HCT116 (cell line): Measurements from ENCODE around the gene LURAP1L. TPM values are rescaled to one million over a fixed set of nuclear protein-coding genes. Genes with fewer than 3 reads are reported as not detected.

Experiments
- ATAC-seq: fragments of 200-7000 bp; cut with Tn5 transposase; 2 replicates; pipeline ENCODE4 v1.9.1; 2020; ENCODE audit warnings: mild to moderate bottlenecking, moderate library complexity
- BruUV-seq: library from RNA; stranded (reverse); fragments of 400-500 nt; replicated peaks from 2 replicates; lab custom pipeline; 2021; lab: Mats Ljungman, UMichigan
- CTCF ChIA-PET: fragments of 300-600 bp; sonication (Branson Sonifier 250); formaldehyde crosslinking; loops from one replicate; lab custom pipeline; 2021; ENCODE audit warnings: antibody characterized with exemption; lab: Charles Lee
- POLR2A ChIA-PET: fragments of 300-600, 350-600 bp; sonication (Branson Sonifier 250); formaldehyde crosslinking; loops from one replicate; lab custom pipeline; 2021; ENCODE audit warnings: antibody characterized with exemption; lab: Charles Lee
- RAD21 ChIA-PET, 2 experiments: fragments of 300-600 bp; sonication (Branson Sonifier 250); formaldehyde crosslinking; loops; one replicate each; lab custom pipeline; 2023; ENCODE audit warnings: low total read pairs in 2 of 2; ENCODE audit not compliant: uncharacterized antibody in 2 of 2, unreplicated experiment in 2 of 2, low non-redundant PET in 1 of 2; lab: Charles Lee
- DNase-seq: peaks from one replicate; pipeline ENCODE4 v3.0.0-alpha.2; 2010; ENCODE audit warnings: low read depth, low spot score
- H2AFZ ChIP-seq: fragments of 200-600 bp; shearing (Covaris generic), sonication (generic); 2 replicates; pipeline ENCODE4 v1.6.1; 2017; ENCODE audit warnings: low read depth, mixed run types, mixed read lengths, antibody characterized with exemption, low read length; ENCODE audit not compliant: poor library complexity, severe bottlenecking
- H3K27ac ChIP-seq: 2 replicates; pipeline ENCODE4 v1.5.1; 2012; ENCODE audit warnings: low read depth, low read length
- H3K27me3 ChIP-seq: fragments of 200-600 bp; sonication (generic); 2 replicates; pipeline ENCODE4 v1.6.1; 2016; ENCODE audit warnings: mixed run types, low read length, mixed read lengths; ENCODE audit not compliant: insufficient read depth
- H3K36me3 ChIP-seq, 2 experiments: fragments of 200-500 bp in 1 of 2; fragments of 200-600 bp in 1 of 2; sonication (Bioruptor generic) in 1 of 2; sonication (generic) in 1 of 2; 2 replicates each; pipeline versions ENCODE4 v1.5.1 to v1.6.1; 2014 to 2016; ENCODE audit warnings: low read length in 2 of 2, inconsistent platforms in 1 of 2, mixed read lengths in 1 of 2, mixed run types in 1 of 2; ENCODE audit not compliant: insufficient read depth in 2 of 2, control insufficient read depth in 1 of 2
- H3K4me1 ChIP-seq, 2 experiments: fragments of 200-600 bp in 1 of 2; sonication (generic) in 1 of 2; 2 replicates each; pipeline versions ENCODE4 v1.5.1 to v1.6.1; 2012 to 2017; ENCODE audit warnings: low read length in 2 of 2, inconsistent platforms in 1 of 2, mild to moderate bottlenecking in 1 of 2, mixed read lengths in 1 of 2, mixed run types in 1 of 2, moderate library complexity in 1 of 2; ENCODE audit not compliant: insufficient read depth in 2 of 2, control insufficient read depth in 1 of 2
- H3K4me2 ChIP-seq: fragments of 200-600 bp; sonication (generic); 2 replicates; pipeline ENCODE4 v1.6.1; 2017; ENCODE audit warnings: mixed run types, low read length, mixed read lengths
- H3K4me3 ChIP-seq, 2 experiments: fragments of 200-600 bp in 1 of 2; sonication (generic) in 1 of 2; replicated peaks in 1 of 2; 2 replicates each; pipeline ENCODE4 v1.5.1; 2011 to 2016; ENCODE audit warnings: low read length in 2 of 2, control low read depth in 1 of 2, low read depth in 1 of 2, mild to moderate bottlenecking in 1 of 2, mixed read lengths in 1 of 2, mixed run types in 1 of 2
- H3K79me2 ChIP-seq: fragments of 200-600 bp; sonication (generic); 2 replicates; pipeline ENCODE4 v1.6.1; 2017; ENCODE audit warnings: mild to moderate bottlenecking, mixed run types, low read length, moderate library complexity, mixed read lengths; ENCODE audit not compliant: insufficient read depth
- H3K9ac ChIP-seq: fragments of 200-600 bp; sonication (generic); 2 replicates; pipeline ENCODE4 v1.6.1; 2016; ENCODE audit warnings: low read length, mixed read lengths
- H3K9me2 ChIP-seq: fragments of 200-600 bp; sonication (generic), shearing (Covaris generic); 2 replicates; pipeline ENCODE4 v1.6.1; 2017; ENCODE audit warnings: mixed run types, mild to moderate bottlenecking, moderate library complexity; ENCODE audit not compliant: insufficient read depth
- H3K9me3 ChIP-seq, 2 experiments: fragments of 200-500 bp in 1 of 2; fragments of 200-600 bp in 1 of 2; sonication (Bioruptor generic) in 1 of 2; sonication (generic) in 1 of 2; 2 replicates each; pipeline ENCODE4 v1.6.1; 2014 to 2017; ENCODE audit warnings: low read length in 2 of 2, mixed read lengths in 2 of 2, inconsistent platforms in 1 of 2, low read depth in 1 of 2, mild to moderate bottlenecking in 1 of 2, mixed run types in 1 of 2, moderate library complexity in 1 of 2; ENCODE audit not compliant: control insufficient read depth in 1 of 2, insufficient read depth in 1 of 2
- H4K20me1 ChIP-seq: fragments of 200-600 bp; sonication (generic), shearing (Covaris generic); 2 replicates; pipeline ENCODE4 v1.6.1; 2017; ENCODE audit warnings: mixed run types, mild to moderate bottlenecking, moderate library complexity; ENCODE audit not compliant: insufficient read depth
- CEBPB ChIP-seq: IDR thresholded peaks from 2 replicates; pipeline ENCODE4 v1.6.1; 2012; ENCODE audit warnings: low read depth
- CTCF ChIP-seq, 3 experiments: fragments of 200-600 bp in 1 of 3; sonication (generic) in 1 of 3; IDR thresholded peaks in 2 of 3; conservative IDR thresholded peaks in 1 of 3; 2 replicates each; pipeline ENCODE4 v1.5.1; 2012 to 2017; ENCODE audit warnings: low read depth in 2 of 3, low read length in 2 of 3, antibody characterized with exemption in 1 of 3, borderline replicate concordance in 1 of 3, control low read depth in 1 of 3, mild to moderate bottlenecking in 1 of 3, mixed read lengths in 1 of 3, mixed run types in 1 of 3, moderate library complexity in 1 of 3; ENCODE audit not compliant: insufficient read depth in 1 of 3
- EGR1 ChIP-seq: IDR thresholded peaks from 2 replicates; pipeline ENCODE4 v1.6.1; 2012; ENCODE audit warnings: low read depth
- ELF1 ChIP-seq: IDR thresholded peaks from 2 replicates; pipeline ENCODE4 v1.6.1; 2012; ENCODE audit warnings: low read depth, borderline replicate concordance
- FOSL1 ChIP-seq: IDR thresholded peaks from 2 replicates; pipeline ENCODE4 v1.6.1; 2012; ENCODE audit warnings: low read depth
- JUND ChIP-seq: IDR thresholded peaks from 2 replicates; pipeline ENCODE4 v1.6.1; 2012
- POLR2AphosphoS5 ChIP-seq: IDR thresholded peaks from 2 replicates; pipeline ENCODE4 v1.6.1; 2011; ENCODE audit warnings: mild to moderate bottlenecking, low read depth, low read length, moderate library complexity
- RAD21 ChIP-seq: IDR thresholded peaks from 2 replicates; pipeline ENCODE4 v1.6.1; 2012; ENCODE audit warnings: low read depth, mild to moderate bottlenecking
- SIN3A ChIP-seq: IDR thresholded peaks from 2 replicates; pipeline ENCODE4 v1.6.1; 2012; ENCODE audit warnings: low read depth
- SP1 ChIP-seq: IDR thresholded peaks from 2 replicates; pipeline ENCODE4 v1.6.1; 2012; ENCODE audit warnings: low read depth
- SRF ChIP-seq: IDR thresholded peaks from 2 replicates; pipeline ENCODE4 v1.6.1; 2012; ENCODE audit warnings: low read depth
- YY1 ChIP-seq: IDR thresholded peaks from 2 replicates; pipeline ENCODE4 v1.6.1; 2011; ENCODE audit warnings: low read length, low read depth, moderate library complexity, mild to moderate bottlenecking; ENCODE audit not compliant: insufficient replicate concordance; ENCODE audit errors: extremely low read depth
- ZFX ChIP-seq: fragments of 450-650 bp; IDR thresholded peaks from 2 replicates; pipeline ENCODE4 v1.6.1; 2017
- intact Hi-C: fragments of 100-400 bp; cut with micrococcal nuclease; formaldehyde crosslinking; loops from 2 replicates; pipeline ENCODE4 v1.10.0; 2022
- total RNA-seq: library from RNA; stranded (reverse); gene quantifications from one replicate; pipeline ENCODE4 v1.2.1, GENCODE V29; 2021; ENCODE audit not compliant: unreplicated experiment
- TF ChIP-seq, protein P1 (sequence below): IDR thresholded peaks from 2 replicates; pipeline ENCODE4 v1.6.1; 2011; ENCODE audit warnings: mild to moderate bottlenecking, low read length, moderate library complexity; ENCODE audit not compliant: insufficient replicate concordance; ENCODE audit errors: extremely low read depth

The LURAP1L gene
- total RNA-seq, 1 experiment from 2014 or later = 13.3 TPM

DNA sequence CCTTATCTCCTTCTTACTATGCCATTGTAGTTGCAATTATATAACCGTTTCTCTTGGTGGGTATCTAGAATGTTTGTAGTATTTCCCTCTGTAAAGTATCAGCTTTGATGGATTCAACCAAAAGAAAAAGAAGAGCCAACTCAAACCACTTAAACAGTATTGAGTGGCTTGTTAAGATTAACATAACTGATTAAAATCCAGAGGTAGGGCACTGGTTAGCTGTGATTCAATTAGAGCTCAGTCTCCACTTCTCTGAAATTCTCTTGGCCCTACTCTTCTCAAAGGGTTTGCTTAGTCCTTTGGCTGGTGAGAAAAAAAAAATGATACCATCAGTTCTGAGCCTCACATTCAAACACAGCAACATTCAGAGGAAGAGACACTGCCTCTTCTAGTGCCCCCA, 44.6 kb upstream of the LURAP1L start:
- Histone ChIP-seq H3K36me3 (no peaks in the 10 kb centered on the region), H2AFZ (no peak overlapping the region), H3K27ac (no peak overlapping the region), H3K9ac (no peak overlapping the region), H3K27me3 (no peaks in the 10 kb centered on the region), H3K4me2 (no peak overlapping the region), H3K9me3 (no peaks in the 10 kb centered on the region), H3K4me1 (no peaks in the 10 kb centered on the region), H4K20me1 (no peaks in the 10 kb centered on the region), H3K9me2 (no peaks in the 10 kb centered on the region; the same call in 1 of the 2 replicates), H3K79me2 (no peaks in the 10 kb centered on the region), H3K4me3 (no peak overlapping the region)
- ATAC-seq (no peak), DNase-seq (no peak)
- no TSS peak for BruUV-seq
- intact Hi-C loops = no loop called here
- POLR2A ChIA-PET = interaction anchor here (1.2 kb wide), 1 partner anchor 46 kb away, joined by 3 read pairs; no protein-coding TSS in a partner anchor
- RAD21 ChIA-PET = no interaction called here
- CTCF ChIA-PET = no interaction called here
- TF ChIP-seq POLR2AphosphoS5 (no peak), FOSL1 (no peak), JUND (no peak), SIN3A (no peak), YY1 (no peak), RAD21 (no peak), CTCF (IDR thresholded peaks at IDR 0.05 in 2 of 3, conservative IDR thresholded peaks at IDR 0.05 in 1 of 3; ENCODE audit: borderline replicate concordance in 1 of 3, insufficient read depth in 1 of 3, low read depth in 2 of 3, low read length in 2 of 3) (no peak), ELF1 (no peak), SRF (no peak), EGR1 (no peak), CEBPB (no peak), SP1 (no peak), ZFX (no peak)
- TF ChIP-seq, protein P1, sequence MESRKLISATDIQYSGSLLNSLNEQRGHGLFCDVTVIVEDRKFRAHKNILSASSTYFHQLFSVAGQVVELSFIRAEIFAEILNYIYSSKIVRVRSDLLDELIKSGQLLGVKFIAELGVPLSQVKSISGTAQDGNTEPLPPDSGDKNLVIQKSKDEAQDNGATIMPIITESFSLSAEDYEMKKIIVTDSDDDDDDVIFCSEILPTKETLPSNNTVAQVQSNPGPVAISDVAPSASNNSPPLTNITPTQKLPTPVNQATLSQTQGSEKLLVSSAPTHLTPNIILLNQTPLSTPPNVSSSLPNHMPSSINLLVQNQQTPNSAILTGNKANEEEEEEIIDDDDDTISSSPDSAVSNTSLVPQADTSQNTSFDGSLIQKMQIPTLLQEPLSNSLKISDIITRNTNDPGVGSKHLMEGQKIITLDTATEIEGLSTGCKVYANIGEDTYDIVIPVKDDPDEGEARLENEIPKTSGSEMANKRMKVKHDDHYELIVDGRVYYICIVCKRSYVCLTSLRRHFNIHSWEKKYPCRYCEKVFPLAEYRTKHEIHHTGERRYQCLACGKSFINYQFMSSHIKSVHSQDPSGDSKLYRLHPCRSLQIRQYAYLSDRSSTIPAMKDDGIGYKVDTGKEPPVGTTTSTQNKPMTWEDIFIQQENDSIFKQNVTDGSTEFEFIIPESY = no peak
